ENCODE results near the gene FAM20C. TPM values are rescaled to one million over a fixed set of nuclear protein-coding genes. Genes with fewer than 3 reads are reported as not detected.

Gene FAM20C
- total RNA-seq, 3 donors from 2014 or later, result 20.7 to 47.7 (median 26.5) TPM

- H3K4me3 ChIP-seq, result no peak overlapping the region
- no peaks in the 10 kb centered on the region for H3K36me3 ChIP-seq (ENCODE audit: low read depth)
- peaks cover 2% of the 10 kb centered on the region for H3K9me3 ChIP-seq
- TF ChIP-seq, protein P1, sequence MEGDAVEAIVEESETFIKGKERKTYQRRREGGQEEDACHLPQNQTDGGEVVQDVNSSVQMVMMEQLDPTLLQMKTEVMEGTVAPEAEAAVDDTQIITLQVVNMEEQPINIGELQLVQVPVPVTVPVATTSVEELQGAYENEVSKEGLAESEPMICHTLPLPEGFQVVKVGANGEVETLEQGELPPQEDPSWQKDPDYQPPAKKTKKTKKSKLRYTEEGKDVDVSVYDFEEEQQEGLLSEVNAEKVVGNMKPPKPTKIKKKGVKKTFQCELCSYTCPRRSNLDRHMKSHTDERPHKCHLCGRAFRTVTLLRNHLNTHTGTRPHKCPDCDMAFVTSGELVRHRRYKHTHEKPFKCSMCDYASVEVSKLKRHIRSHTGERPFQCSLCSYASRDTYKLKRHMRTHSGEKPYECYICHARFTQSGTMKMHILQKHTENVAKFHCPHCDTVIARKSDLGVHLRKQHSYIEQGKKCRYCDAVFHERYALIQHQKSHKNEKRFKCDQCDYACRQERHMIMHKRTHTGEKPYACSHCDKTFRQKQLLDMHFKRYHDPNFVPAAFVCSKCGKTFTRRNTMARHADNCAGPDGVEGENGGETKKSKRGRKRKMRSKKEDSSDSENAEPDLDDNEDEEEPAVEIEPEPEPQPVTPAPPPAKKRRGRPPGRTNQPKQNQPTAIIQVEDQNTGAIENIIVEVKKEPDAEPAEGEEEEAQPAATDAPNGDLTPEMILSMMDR (IDR thresholded peaks at IDR 0.05), result no peak
- DNase-seq, result peak in 2 of 3 donors; percentile 18 to 19
- intact Hi-C loops (cut with DNase I, micrococcal nuclease), result no loop called here
- H3K4me1 ChIP-seq (ENCODE audit: low read depth), result no peaks in the 10 kb centered on the region
- ATAC-seq, result no peak
These were observed 84.0 kb downstream of the FAM20C start for GRCh38 chr7:276230-276835.

GRCh38 chr7:277228-277627, 84.9 kb downstream of the FAM20C start:
- DNase-seq (no peak), ATAC-seq (no peak)
- Histone ChIP-seq H3K4me3 (no peak overlapping the region), H3K4me1 (ENCODE audit: low read depth) (no peaks in the 10 kb centered on the region), H3K9me3 (peaks cover 2% of the 10 kb centered on the region), H3K36me3 (ENCODE audit: low read depth) (no peaks in the 10 kb centered on the region)
- TF ChIP-seq, protein P1 (IDR thresholded peaks at IDR 0.05), result no peak
- intact Hi-C loops (cut with DNase I, micrococcal nuclease), result no loop called here

- DNase-seq, result peak in 1 of 3 donors; percentile 6
- no peaks in the 10 kb centered on the region for H3K36me3 ChIP-seq (ENCODE audit: low read depth)
- intact Hi-C loops (cut with DNase I, micrococcal nuclease), result no loop called here
- TF ChIP-seq, protein P1 (IDR thresholded peaks at IDR 0.05), result no peak
- H3K9me3 ChIP-seq, result peaks cover 2% of the 10 kb centered on the region
- no peaks in the 10 kb centered on the region for H3K4me1 ChIP-seq (ENCODE audit: low read depth)
- no peak overlapping the region for H3K4me3 ChIP-seq
- no peak for ATAC-seq
These were observed 85.7 kb downstream of the FAM20C start for GRCh38 chr7:278081-278480.

DNA sequence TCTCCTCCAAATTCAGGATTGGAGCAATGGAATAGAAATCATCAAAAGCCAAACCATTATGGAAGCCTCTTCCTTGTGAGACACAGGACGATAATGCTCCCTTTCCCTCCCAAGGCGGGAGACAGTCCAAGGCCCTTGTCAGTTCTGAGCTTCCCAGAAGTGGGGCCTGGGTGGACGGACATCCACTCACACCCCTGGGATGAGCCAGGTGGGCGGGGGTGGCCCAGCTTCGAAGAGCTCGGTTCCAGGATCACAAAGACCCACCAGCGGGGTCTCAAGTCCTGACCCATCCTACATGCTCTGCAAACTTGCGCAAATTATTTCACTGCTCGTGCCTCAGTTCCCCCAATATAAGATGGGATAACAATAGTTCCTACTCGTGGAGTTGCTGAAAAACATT, 87.5 kb downstream of the FAM20C start:
- Histone ChIP-seq H3K9me3 (no peaks in the 10 kb centered on the region), H3K4me1 (ENCODE audit: low read depth) (no peaks in the 10 kb centered on the region), H3K36me3 (ENCODE audit: low read depth) (no peaks in the 10 kb centered on the region), H3K4me3 (no peak overlapping the region)
- ATAC-seq, result no peak
- intact Hi-C loops (cut with DNase I, micrococcal nuclease), result no loop called here
- peak in 2 of 3 donors; percentile 11 to 22 for DNase-seq
- TF ChIP-seq, protein P1 (IDR thresholded peaks at IDR 0.05), result no peak

DNA sequence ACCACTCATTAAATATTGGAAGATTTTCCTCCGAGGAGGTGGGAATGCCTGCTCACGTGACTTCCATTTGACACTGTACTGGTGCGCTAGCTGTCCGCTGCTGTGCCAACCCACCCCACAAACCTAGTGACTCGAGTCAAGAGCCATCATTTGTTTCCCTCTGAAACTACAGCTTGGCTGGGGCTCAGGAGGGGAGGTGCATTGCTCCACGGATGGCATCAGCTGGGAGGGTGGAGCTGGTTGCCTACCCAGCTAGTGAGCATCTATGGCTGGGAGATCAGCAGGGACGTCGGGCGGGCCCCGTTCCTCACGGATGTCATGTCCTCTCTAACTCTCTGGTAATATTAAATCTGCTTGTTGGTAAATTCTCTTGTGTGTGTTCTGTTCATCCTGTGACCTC, 88.1 kb downstream of the FAM20C start:
- Histone ChIP-seq H3K9me3 (no peaks in the 10 kb centered on the region), H3K36me3 (ENCODE audit: low read depth) (no peaks in the 10 kb centered on the region), H3K4me1 (ENCODE audit: low read depth) (no peaks in the 10 kb centered on the region), H3K4me3 (no peak overlapping the region)
- DNase-seq (peak in 2 of 3 donors; percentile 20 to 21), ATAC-seq (no peak)
- intact Hi-C loops (cut with DNase I, micrococcal nuclease), result no loop called here
- TF ChIP-seq, protein P1 (IDR thresholded peaks at IDR 0.05), result no peak

DNA sequence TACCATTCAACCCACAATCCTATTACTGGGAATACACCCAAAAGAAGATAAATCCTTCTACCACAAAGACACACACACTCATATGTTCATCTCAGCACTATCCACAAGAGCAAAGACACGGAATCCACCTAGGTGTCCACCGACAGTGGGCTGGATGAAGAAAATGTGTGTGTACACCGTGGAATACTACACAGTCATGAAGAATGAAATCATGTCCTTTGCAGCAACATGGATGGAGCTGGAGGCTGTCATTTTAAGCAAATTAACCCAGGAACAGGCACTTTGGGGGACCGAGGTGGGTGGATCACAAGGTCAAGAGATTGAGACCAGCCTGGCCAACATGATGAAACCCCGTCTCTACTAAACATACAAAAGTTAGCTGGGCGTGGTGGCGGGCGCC, 89.3 kb downstream of the FAM20C start:
- TF ChIP-seq, protein P1 (IDR thresholded peaks at IDR 0.05), result no peak
- no peak for ATAC-seq
- Histone ChIP-seq H3K4me3 (no peak overlapping the region), H3K4me1 (ENCODE audit: low read depth) (no peaks in the 10 kb centered on the region), H3K36me3 (ENCODE audit: low read depth) (no peaks in the 10 kb centered on the region), H3K9me3 (no peaks in the 10 kb centered on the region)
- peak in 1 of 3 donors; percentile 6 for DNase-seq
- intact Hi-C loops (cut with DNase I, micrococcal nuclease), result no loop called here
